WERI-Rb-1 (cell line): ENCODE measurements around the gene TMEM178B.

ENCODE experiments used
- DNase-seq: peaks from one replicate; pipeline ENCODE4 v3.0.0-alpha.2; 2020
- H3K27ac ChIP-seq: fragments of 250-450 bp; sonication (Bioruptor Pico); 2 replicates; pipeline ENCODE4 v1.5.1; 2020; ENCODE audit warnings: mild to moderate bottlenecking, moderate library complexity
- H3K27me3 ChIP-seq: fragments of 250-450 bp; sonication (Bioruptor Pico); 2 replicates; pipeline ENCODE4 v1.5.1; 2021; ENCODE audit warnings: mild to moderate bottlenecking, low read depth, moderate library complexity; ENCODE audit not compliant: insufficient read depth, severe bottlenecking
- H3K36me3 ChIP-seq: fragments of 250-450 bp; sonication (Bioruptor Pico); 2 replicates; pipeline ENCODE4 v1.5.1; 2020; ENCODE audit warnings: mild to moderate bottlenecking, moderate library complexity
- H3K4me3 ChIP-seq: 2 replicates; pipeline ENCODE4 v1.5.1; 2011; ENCODE audit warnings: low read depth, mild to moderate bottlenecking, control low read depth, low read length
- H3K9me3 ChIP-seq: fragments of 250-450 bp; sonication (Bioruptor Pico); 2 replicates; pipeline ENCODE4 v1.5.1; 2021; ENCODE audit warnings: mild to moderate bottlenecking, moderate library complexity; ENCODE audit not compliant: severe bottlenecking
- CTCF ChIP-seq: IDR thresholded peaks from 2 replicates; pipeline ENCODE4 v1.5.1; 2011; ENCODE audit warnings: low read depth, mild to moderate bottlenecking, control low read depth, inconsistent platforms, low read length

TMEM178B gene

DNA sequence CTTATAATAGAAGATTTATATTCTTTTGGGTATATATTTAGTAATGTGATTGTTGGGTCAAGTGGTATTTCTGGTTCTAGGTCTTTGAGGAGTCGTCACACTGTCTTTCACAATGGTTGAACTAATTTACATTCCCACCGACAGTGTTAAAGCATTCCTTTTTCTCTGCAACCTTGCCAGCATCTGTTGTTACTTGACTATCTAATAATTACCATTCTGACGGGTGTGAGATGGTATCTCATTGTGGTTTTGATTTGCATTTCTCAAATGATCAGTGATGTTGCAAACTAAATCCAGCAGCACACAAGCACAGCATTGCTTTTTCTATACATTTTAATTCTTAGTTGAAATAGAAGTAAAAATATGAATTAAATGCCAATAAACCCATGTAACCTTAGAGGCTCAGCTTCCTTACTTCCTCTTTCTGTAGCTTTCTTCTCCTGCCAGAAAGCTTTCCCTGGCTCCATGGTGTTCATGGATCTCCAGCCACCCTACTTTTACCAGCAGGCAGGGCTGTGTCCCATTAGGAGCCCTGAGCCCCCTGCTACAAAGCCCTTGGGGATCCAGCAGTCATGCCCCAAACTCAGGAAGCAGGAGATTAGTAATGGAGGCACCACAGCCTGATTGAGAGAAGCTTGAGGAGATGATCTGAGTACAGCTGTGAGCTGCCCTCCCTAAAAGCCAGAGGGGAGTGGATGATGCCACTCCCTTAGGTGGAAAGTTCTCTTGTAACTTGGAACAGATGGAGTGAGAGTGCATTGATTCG is 158.6 kb downstream of the TMEM178B start:
- Histone ChIP-seq H3K27me3 (no peaks in the 10 kb centered on the region), H3K4me3 (no peak overlapping the region), H3K9me3 (no peaks in the 10 kb centered on the region), H3K27ac (no peak overlapping the region), H3K36me3 (no peaks in the 10 kb centered on the region)
- TF ChIP-seq CTCF, result no peak
- DNase-seq, result no peak

- no peak for DNase-seq
- Histone ChIP-seq H3K27ac (no peak overlapping the region), H3K36me3 (no peaks in the 10 kb centered on the region), H3K27me3 (no peaks in the 10 kb centered on the region), H3K9me3 (no peaks in the 10 kb centered on the region), H3K4me3 (no peak overlapping the region)
- TF ChIP-seq CTCF, result no peak
Observed at GRCh38 chr7:141234335-141235105, 160.7 kb downstream of the TMEM178B start.

DNA sequence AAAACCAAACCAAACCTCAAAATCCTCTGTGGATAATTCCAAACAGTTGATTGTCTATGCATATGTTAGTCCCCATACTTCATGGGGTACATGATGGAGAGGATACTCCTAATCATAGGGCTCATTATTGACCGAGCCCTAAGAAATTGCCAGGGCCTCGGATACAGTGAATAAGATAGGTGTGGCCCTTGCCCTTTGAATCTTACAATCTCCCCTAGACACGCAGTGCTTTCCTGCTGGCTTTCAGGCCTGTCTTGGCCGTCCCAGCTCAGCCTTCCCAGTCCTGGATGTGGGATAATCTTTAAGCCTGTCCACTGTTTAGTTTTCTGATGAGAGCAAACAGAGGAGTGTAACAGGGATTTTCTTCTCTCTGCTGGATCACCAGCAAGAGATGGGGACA is 161.8 kb downstream of the TMEM178B start:
- DNase-seq, result no peak
- Histone ChIP-seq H3K36me3 (no peaks in the 10 kb centered on the region), H3K27me3 (no peaks in the 10 kb centered on the region), H3K4me3 (no peak overlapping the region), H3K9me3 (no peaks in the 10 kb centered on the region), H3K27ac (no peak overlapping the region)
- TF ChIP-seq CTCF, result no peak

DNA sequence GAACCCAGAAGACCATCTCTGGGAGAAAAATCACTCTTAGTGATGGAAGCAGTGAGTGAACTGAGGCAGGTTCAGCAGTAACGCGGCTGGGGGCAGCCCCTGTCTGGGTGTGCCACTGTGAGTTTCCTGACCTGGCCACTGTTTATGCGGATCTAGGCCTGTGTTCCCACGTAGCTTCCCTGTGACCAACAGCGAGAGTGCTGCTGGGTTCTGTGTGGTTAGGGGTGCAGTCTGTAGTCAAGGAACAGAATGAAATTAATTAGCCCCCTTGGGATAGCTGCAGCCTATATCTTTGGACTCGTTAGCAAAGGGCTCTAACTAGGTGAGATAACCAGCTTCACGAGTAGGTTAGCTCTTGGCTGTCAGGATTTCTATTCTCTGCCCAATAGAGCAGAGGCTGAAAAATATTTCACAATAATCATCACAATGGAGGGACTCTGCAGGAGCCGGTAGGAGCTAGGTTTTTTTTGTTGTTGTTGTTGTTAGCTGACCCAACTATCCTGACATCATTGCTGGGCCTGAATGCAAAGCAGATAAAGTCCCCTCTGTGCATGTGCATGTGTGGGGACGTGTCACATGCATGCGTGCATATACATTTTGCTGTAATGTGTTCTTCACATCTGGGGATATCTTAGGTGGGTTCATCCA is 164.9 kb downstream of the TMEM178B start:
- no peaks in the 10 kb centered on the region for H3K27me3 ChIP-seq
- H3K9me3 ChIP-seq, result no peaks in the 10 kb centered on the region
- H3K36me3 ChIP-seq, result no peaks in the 10 kb centered on the region
- no peak for TF ChIP-seq CTCF
- no peak overlapping the region for H3K27ac ChIP-seq
- H3K4me3 ChIP-seq, result no peak overlapping the region
- DNase-seq, result no peak

DNA sequence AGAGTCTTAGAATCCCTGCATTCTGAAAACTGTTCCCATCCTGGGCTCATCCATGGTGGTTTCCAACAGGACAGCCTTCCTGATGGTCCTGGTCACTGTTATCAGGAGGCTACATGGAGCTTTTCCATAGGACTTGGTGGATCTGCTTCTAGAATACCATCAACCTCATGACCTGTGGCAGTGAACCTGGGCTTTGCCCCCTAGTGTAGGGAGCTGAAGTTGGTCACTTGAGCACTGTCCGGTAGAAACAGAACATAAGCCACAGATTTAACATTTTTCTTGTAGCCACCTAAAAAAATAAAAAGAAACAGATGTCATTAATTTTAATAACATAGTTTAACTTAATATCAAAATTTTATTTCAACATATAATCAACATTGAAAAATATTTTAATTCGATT is 165.8 kb downstream of the TMEM178B start:
- H3K27ac ChIP-seq, result no peak overlapping the region
- no peak for TF ChIP-seq CTCF
- no peaks in the 10 kb centered on the region for H3K9me3 ChIP-seq
- no peak overlapping the region for H3K4me3 ChIP-seq
- DNase-seq, result no peak
- no peaks in the 10 kb centered on the region for H3K27me3 ChIP-seq
- H3K36me3 ChIP-seq, result no peaks in the 10 kb centered on the region
